GM18867 (cell line): ENCODE results near the gene CCNT2.
"Not testable (repeated sequence)": the region's sequence is repeated elsewhere in the genome, so short reads cannot be mapped to it uniquely, and the experiment has no call there.

Source experiments
- ATAC-seq: cut with Tn5 transposase; IDR thresholded peaks from one replicate; pipeline ENCODE4 v1.9.1; 2021; ENCODE audit warnings: mild to moderate bottlenecking, moderate library complexity; ENCODE audit not compliant: unreplicated experiment

Gene CCNT2

GRCh38 chr2:134918526-134919340 is at the start of gene CCNT2:
CCNT2 (plus strand) TSS chr2:134918822; CDS start chr2:134918855, 33 bp downstream.
- ATAC-seq = peak; percentile 83

GRCh38 chr2:134869946-134870736 is 48.5 kb upstream of the CCNT2 start:
- ATAC-seq = no peak

- ATAC-seq = no peak
Observed at GRCh38 chr2:134873152-134873551, 45.5 kb upstream of the CCNT2 start.

- ATAC-seq = no peak
Observed at GRCh38 chr2:134875309-134875708, 43.3 kb upstream of the CCNT2 start.

- no peak for ATAC-seq
Observed at GRCh38 chr2:134882773-134883172, 35.8 kb upstream of the CCNT2 start.

- no peak for ATAC-seq
Observed at GRCh38 chr2:134883552-134884293, 34.9 kb upstream of the CCNT2 start.

GRCh38 chr2:134884435-134884834 is 34.2 kb upstream of the CCNT2 start:
- ATAC-seq = no peak

- no peak for ATAC-seq
Observed at GRCh38 chr2:134892282-134893035, 26.2 kb upstream of the CCNT2 start.

- no peak for ATAC-seq
Observed at GRCh38 chr2:134897932-134898331, 20.7 kb upstream of the CCNT2 start.

GRCh38 chr2:134899204-134899603 is 19.4 kb upstream of the CCNT2 start:
- no peak for ATAC-seq

GRCh38 chr2:134900151-134900550 is 18.5 kb upstream of the CCNT2 start:
- ATAC-seq = no peak

- ATAC-seq = not testable (repeated sequence)
Observed at GRCh38 chr2:134903701-134904100, 14.9 kb upstream of the CCNT2 start.

GRCh38 chr2:134905168-134905567 is 13.5 kb upstream of the CCNT2 start:
- no peak for ATAC-seq

GRCh38 chr2:134906726-134907125 is 11.9 kb upstream of the CCNT2 start:
- ATAC-seq = no peak

- ATAC-seq = not testable (repeated sequence)
Observed at GRCh38 chr2:134907441-134908116, 11.0 kb upstream of the CCNT2 start.

GRCh38 chr2:134910763-134911399 is 7.7 kb upstream of the CCNT2 start:
- ATAC-seq = no peak

GRCh38 chr2:134911400-134911785 is 7.2 kb upstream of the CCNT2 start:
- ATAC-seq = no peak

GRCh38 chr2:134912361-134912760 is 6.3 kb upstream of the CCNT2 start:
- no peak for ATAC-seq

GRCh38 chr2:134917360-134917865 is 1.2 kb upstream of the CCNT2 start:
- peak; percentile 1 for ATAC-seq
